Ishikawa (cell line): ENCODE results near the gene PLPPR5.

ENCODE experiments used
- EP300 ChIP-seq: IDR thresholded peaks from 2 replicates; pipeline ENCODE4 v1.6.1; 2012; ENCODE audit warnings: borderline replicate concordance
- MAX ChIP-seq: IDR thresholded peaks from 2 replicates; pipeline ENCODE4 v1.6.1; 2012
- NFIC ChIP-seq: IDR thresholded peaks from 2 replicates; pipeline ENCODE4 v1.6.1; 2012
- RAD21 ChIP-seq: IDR thresholded peaks from 2 replicates; pipeline ENCODE4 v1.6.1; 2012; ENCODE audit warnings: low read depth
- REST ChIP-seq: IDR thresholded peaks from 2 replicates; pipeline ENCODE4 v1.6.1; 2012; ENCODE audit warnings: low read depth, mild to moderate bottlenecking
- TAF1 ChIP-seq: IDR thresholded peaks from 2 replicates; pipeline ENCODE4 v1.6.1; 2012; ENCODE audit warnings: low read depth, mild to moderate bottlenecking
- ZBTB7A ChIP-seq: IDR thresholded peaks from 2 replicates; pipeline ENCODE4 v1.6.1; 2012; ENCODE audit warnings: low read depth

- TF ChIP-seq TAF1 (no peak), EP300 (no peak), NFIC (no peak), REST (no peak), RAD21 (no peak), MAX (no peak), ZBTB7A (no peak)
Observed at GRCh38 chr1:98919652-98920051, 85.0 kb downstream of the PLPPR5 start.
